HG03159 (cell line): ENCODE results near the gene DPF3.

ENCODE experiments used
- ATAC-seq: cut with Tn5 transposase; IDR thresholded peaks from one replicate; pipeline ENCODE4 v1.9.1; 2021; ENCODE audit warnings: mild to moderate bottlenecking, moderate library complexity; ENCODE audit not compliant: unreplicated experiment

DPF3 gene

GRCh38 chr14:72576258-72576657, 317.6 kb downstream of the DPF3 start:
- no peak for ATAC-seq

- ATAC-seq, result no peak
Measured at GRCh38 chr14:72574715-72575114, 319.2 kb downstream of the DPF3 start.

- no peak for ATAC-seq
Measured at GRCh38 chr14:72573725-72574417, 320.0 kb downstream of the DPF3 start.
